ENCODE data around the gene MRNIP. TPM values are rescaled to one million over a fixed set of nuclear protein-coding genes. Genes with fewer than 3 reads are reported as not detected.
A peak's percentile ranks its signal among the peaks of the same experiment; 100 is the strongest.

The MRNIP gene
- total and polyA plus RNA-seq, 4 donors = 22.9 to 103 (median 35.4) TPM

- WGBS, 2 donors = 1% methylated on average over 33 to 35 of the region's 35 CpGs
- Histone ChIP-seq H3K4me3 (ENCODE audit: low read length in 2 of 2) (peak overlapping the region in 1 of 2 donors; percentile 50), H3K27me3 (ENCODE audit: control insufficient read depth in 1 of 2, insufficient read depth in 2 of 2, low read length in 1 of 2) (peaks cover 0 to 1% of the 10 kb centered on the region in 2 donors), H3K27ac (ENCODE audit: low read depth in 1 of 2, low read length in 2 of 2) (peak overlapping the region; percentile 45 to 74), H3K4me1 (ENCODE audit: control insufficient read depth in 1 of 2, insufficient read depth in 2 of 2, low read length in 2 of 2) (no peaks in the 10 kb centered on the region), H3K36me3 (ENCODE audit: control insufficient read depth in 1 of 2, insufficient read depth in 2 of 2, low read length in 1 of 2) (peaks cover 0 to 6% of the 10 kb centered on the region in 2 donors), H3K9me3 (ENCODE audit: control insufficient read depth, low read length) (no peaks in the 10 kb centered on the region)
- intact Hi-C loops (cut with DNase I) = no loop called here
- ATAC-seq (ENCODE audit: low FRiP score) = peak; percentile 87
- DNase-seq = peak; percentile 97 to 98
Observed at GRCh38 chr5:179818746-179819295, 39.8 kb downstream of the MRNIP start.

DNA sequence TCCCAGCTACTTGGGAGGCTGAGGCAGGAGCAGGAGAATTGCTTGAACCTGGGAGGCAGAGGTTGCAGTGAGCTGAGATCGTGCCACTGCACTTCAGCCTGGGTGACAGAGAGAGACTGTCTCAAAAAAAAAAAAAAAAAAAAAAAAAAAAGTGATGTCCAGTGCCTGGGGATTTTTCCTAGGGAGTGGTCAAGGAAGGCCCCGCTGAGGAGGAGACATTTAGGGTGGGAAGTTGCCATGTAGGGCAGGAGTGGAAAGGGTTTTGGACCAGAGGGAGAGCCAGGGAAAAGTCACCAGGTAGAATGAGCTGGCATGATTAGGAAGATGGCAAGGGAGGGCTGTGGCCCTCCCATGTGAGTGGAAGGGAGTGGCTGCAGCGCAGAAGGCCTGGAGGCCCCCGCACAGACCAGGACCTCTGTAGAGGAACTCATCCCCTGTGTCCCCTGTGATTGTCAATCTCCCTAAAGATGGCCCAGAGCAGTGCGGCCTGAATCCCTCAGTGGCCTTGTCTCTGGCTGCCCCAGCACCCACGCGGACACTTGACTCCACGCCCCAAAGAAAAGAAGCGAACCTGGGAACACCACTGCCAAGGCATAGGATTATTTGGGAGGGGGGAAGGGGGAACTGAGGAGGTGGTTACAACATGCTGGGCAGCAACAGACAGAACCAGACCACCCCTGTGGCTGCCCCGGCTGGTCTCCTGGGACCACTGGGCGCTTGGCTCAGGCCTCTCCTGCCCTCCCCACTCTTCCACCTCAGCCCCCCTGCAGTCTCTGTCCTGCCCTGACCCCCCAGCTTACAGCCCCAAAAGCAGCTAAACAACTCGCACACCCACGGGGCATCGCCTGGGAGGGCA is 40.5 kb downstream of the MRNIP start:
- intact Hi-C loops (cut with DNase I) = no loop called here
- Histone ChIP-seq H3K27me3 (ENCODE audit: control insufficient read depth in 1 of 2, insufficient read depth in 2 of 2, low read length in 1 of 2) (peaks cover 0 to 1% of the 10 kb centered on the region in 2 donors), H3K4me3 (ENCODE audit: low read length in 2 of 2) (peak overlapping the region in 1 of 2 donors; percentile 50), H3K36me3 (ENCODE audit: control insufficient read depth in 1 of 2, insufficient read depth in 2 of 2, low read length in 1 of 2) (peaks cover 0 to 3% of the 10 kb centered on the region in 2 donors), H3K4me1 (ENCODE audit: control insufficient read depth in 1 of 2, insufficient read depth in 2 of 2, low read length in 2 of 2) (no peaks in the 10 kb centered on the region), H3K9me3 (ENCODE audit: control insufficient read depth, low read length) (no peaks in the 10 kb centered on the region), H3K27ac (ENCODE audit: low read depth in 1 of 2, low read length in 2 of 2) (peak overlapping the region in 1 of 2 donors; percentile 74)
- ATAC-seq (ENCODE audit: low FRiP score) (no peak), DNase-seq (peak in 1 of 2 donors; percentile 52)
- WGBS, 2 donors = 66 to 68% methylated on average over 14 of the region's 14 CpGs

DNA sequence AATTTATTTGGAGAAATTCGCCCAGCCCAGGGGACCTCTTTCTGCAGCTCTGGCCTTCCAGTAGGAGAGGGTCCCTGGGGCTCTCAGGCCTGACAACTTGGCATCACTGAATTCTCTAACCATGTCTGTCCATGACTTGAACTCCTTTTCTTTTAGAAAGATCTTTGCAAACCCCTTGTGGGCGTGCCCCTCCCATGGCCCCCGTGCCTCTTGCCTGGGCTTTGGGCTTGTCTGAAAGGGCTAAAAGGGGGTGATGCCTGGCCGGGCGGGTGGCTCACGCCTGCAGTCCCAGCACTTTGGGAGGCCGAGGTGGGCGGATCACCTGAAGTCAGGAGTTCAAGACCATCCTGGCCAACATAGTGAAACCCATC is 41.2 kb downstream of the MRNIP start:
- Histone ChIP-seq H3K27me3 (ENCODE audit: control insufficient read depth in 1 of 2, insufficient read depth in 2 of 2, low read length in 1 of 2) (peaks cover 0 to 1% of the 10 kb centered on the region in 2 donors), H3K36me3 (ENCODE audit: control insufficient read depth in 1 of 2, insufficient read depth in 2 of 2, low read length in 1 of 2) (no peaks in the 10 kb centered on the region), H3K4me1 (ENCODE audit: control insufficient read depth in 1 of 2, insufficient read depth in 2 of 2, low read length in 2 of 2) (no peaks in the 10 kb centered on the region), H3K4me3 (ENCODE audit: low read length in 2 of 2) (no peak overlapping the region), H3K27ac (ENCODE audit: low read depth in 1 of 2, low read length in 2 of 2) (no peak overlapping the region), H3K9me3 (ENCODE audit: control insufficient read depth, low read length) (no peaks in the 10 kb centered on the region)
- peak in 1 of 2 donors; percentile 51 for DNase-seq
- intact Hi-C loops (cut with DNase I) = no loop called here
- no peak for ATAC-seq (ENCODE audit: low FRiP score)
- WGBS, 2 donors = 87 to 91% methylated on average over 8 of the region's 8 CpGs

GRCh38 chr5:179816796-179817469 is 41.7 kb downstream of the MRNIP start:
- WGBS, 2 donors = 0 to 1% methylated on average over 43 to 72 of the region's 72 CpGs
- DNase-seq (peak in 1 of 2 donors; percentile 63), ATAC-seq (ENCODE audit: low FRiP score) (no peak)
- H3K27me3 ChIP-seq (ENCODE audit: control insufficient read depth in 1 of 2, insufficient read depth in 2 of 2, low read length in 1 of 2) = peaks cover 0 to 1% of the 10 kb centered on the region in 2 donors
- peak overlapping the region in 1 of 2 donors; percentile 2 for H3K4me3 ChIP-seq (ENCODE audit: low read length in 2 of 2)
- intact Hi-C loops (cut with DNase I) = no loop called here
- H3K9me3 ChIP-seq (ENCODE audit: control insufficient read depth, low read length) = no peaks in the 10 kb centered on the region
- H3K27ac ChIP-seq (ENCODE audit: low read depth in 1 of 2, low read length in 2 of 2) = no peak overlapping the region
- H3K36me3 ChIP-seq (ENCODE audit: control insufficient read depth in 1 of 2, insufficient read depth in 2 of 2, low read length in 1 of 2) = no peaks in the 10 kb centered on the region
- H3K4me1 ChIP-seq (ENCODE audit: control insufficient read depth in 1 of 2, insufficient read depth in 2 of 2, low read length in 2 of 2) = no peaks in the 10 kb centered on the region

GRCh38 chr5:179816401-179816795 is 42.2 kb downstream of the MRNIP start:
- Histone ChIP-seq H3K27ac (ENCODE audit: low read depth in 1 of 2, low read length in 2 of 2) (no peak overlapping the region), H3K9me3 (ENCODE audit: control insufficient read depth, low read length) (no peaks in the 10 kb centered on the region), H3K4me3 (ENCODE audit: low read length in 2 of 2) (peak overlapping the region in 1 of 2 donors; percentile 2), H3K36me3 (ENCODE audit: control insufficient read depth in 1 of 2, insufficient read depth in 2 of 2, low read length in 1 of 2) (no peaks in the 10 kb centered on the region), H3K4me1 (ENCODE audit: control insufficient read depth in 1 of 2, insufficient read depth in 2 of 2, low read length in 2 of 2) (no peaks in the 10 kb centered on the region), H3K27me3 (ENCODE audit: control insufficient read depth in 1 of 2, insufficient read depth in 2 of 2, low read length in 1 of 2) (peaks cover 0 to 1% of the 10 kb centered on the region in 2 donors)
- intact Hi-C loops (cut with DNase I) = no loop called here
- WGBS, 2 donors = 48 to 49% methylated on average over 21 to 23 of the region's 23 CpGs
- ATAC-seq (ENCODE audit: low FRiP score) (no peak), DNase-seq (no peak)

DNA sequence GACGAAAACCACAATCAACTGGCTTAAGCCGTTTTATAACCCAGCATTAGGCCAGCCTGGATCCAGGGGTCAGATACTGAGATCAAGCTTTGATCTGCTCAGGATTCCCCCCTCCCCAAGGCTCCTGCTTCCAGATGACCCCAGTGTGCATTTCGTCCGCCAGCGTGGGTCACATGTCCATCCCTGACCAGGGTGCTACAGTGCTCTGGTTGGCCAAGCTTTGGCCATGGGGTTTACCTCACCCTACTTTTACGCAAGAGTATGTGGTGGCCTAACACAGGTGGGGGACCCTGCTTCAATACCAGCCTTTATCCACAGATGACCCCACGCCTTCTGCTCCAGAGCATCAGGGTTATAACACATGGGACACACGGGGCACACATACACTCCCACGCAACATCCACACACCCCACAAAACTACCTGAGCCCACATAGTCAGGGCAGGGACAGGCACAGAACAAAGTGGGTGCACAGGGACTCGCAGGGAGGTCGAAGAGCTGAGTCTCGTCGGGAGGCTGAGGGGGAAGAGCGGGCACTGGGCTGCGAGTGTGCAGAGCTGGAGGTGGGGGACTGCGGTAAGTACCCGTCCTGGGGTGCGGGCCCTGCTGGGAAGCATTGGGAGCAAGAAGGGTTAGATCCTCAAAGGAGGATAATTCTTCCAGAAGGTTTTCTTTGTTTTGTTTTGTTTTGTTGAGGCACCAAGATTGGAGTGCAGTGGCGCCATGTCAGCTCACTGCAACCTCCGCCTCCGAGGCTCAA is 42.9 kb downstream of the MRNIP start:
- H3K27me3 ChIP-seq (ENCODE audit: control insufficient read depth in 1 of 2, insufficient read depth in 2 of 2, low read length in 1 of 2) = no peaks in the 10 kb centered on the region
- H3K4me1 ChIP-seq (ENCODE audit: control insufficient read depth in 1 of 2, insufficient read depth in 2 of 2, low read length in 2 of 2) = no peaks in the 10 kb centered on the region
- DNase-seq = no peak
- intact Hi-C loops (cut with DNase I) = no loop called here
- no peaks in the 10 kb centered on the region for H3K36me3 ChIP-seq (ENCODE audit: control insufficient read depth in 1 of 2, insufficient read depth in 2 of 2, low read length in 1 of 2)
- no peak overlapping the region for H3K4me3 ChIP-seq (ENCODE audit: low read length in 2 of 2)
- ATAC-seq (ENCODE audit: low FRiP score) = no peak
- no peaks in the 10 kb centered on the region for H3K9me3 ChIP-seq (ENCODE audit: control insufficient read depth, low read length)
- WGBS, 2 donors = 97 to 99% methylated on average over 21 of the region's 21 CpGs
- no peak overlapping the region for H3K27ac ChIP-seq (ENCODE audit: low read depth in 1 of 2, low read length in 2 of 2)

DNA sequence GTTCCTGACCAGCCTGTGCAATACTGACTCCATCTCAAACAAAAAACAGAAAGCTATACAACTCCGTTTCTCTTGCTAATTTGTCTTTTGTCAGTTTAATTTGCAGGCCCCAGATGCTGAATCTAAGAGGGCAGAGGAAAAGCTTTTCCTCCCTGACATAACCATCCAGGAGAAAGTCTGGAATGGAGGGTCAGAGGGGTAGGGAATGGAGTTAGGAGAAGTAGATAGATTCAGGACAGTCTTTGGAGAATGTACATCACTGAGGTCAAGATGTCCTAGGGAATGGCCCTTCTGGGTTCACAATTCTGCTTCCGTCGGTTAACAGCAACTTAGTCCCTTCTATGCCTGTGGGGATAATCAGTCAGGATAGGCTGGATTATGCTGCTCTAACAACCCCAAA is 44.5 kb downstream of the MRNIP start:
- no peaks in the 10 kb centered on the region for H3K27me3 ChIP-seq (ENCODE audit: control insufficient read depth in 1 of 2, insufficient read depth in 2 of 2, low read length in 1 of 2)
- intact Hi-C loops (cut with DNase I) = no loop called here
- no peak overlapping the region for H3K27ac ChIP-seq (ENCODE audit: low read depth in 1 of 2, low read length in 2 of 2)
- DNase-seq (no peak), ATAC-seq (ENCODE audit: low FRiP score) (no peak)
- H3K4me3 ChIP-seq (ENCODE audit: low read length in 2 of 2) = no peak overlapping the region
- no peaks in the 10 kb centered on the region for H3K9me3 ChIP-seq (ENCODE audit: control insufficient read depth, low read length)
- WGBS, 2 donors = 83 to 85% methylated on average over 3 of the region's 3 CpGs
- H3K36me3 ChIP-seq (ENCODE audit: control insufficient read depth in 1 of 2, insufficient read depth in 2 of 2, low read length in 1 of 2) = no peaks in the 10 kb centered on the region
- no peaks in the 10 kb centered on the region for H3K4me1 ChIP-seq (ENCODE audit: control insufficient read depth in 1 of 2, insufficient read depth in 2 of 2, low read length in 2 of 2)

DNA sequence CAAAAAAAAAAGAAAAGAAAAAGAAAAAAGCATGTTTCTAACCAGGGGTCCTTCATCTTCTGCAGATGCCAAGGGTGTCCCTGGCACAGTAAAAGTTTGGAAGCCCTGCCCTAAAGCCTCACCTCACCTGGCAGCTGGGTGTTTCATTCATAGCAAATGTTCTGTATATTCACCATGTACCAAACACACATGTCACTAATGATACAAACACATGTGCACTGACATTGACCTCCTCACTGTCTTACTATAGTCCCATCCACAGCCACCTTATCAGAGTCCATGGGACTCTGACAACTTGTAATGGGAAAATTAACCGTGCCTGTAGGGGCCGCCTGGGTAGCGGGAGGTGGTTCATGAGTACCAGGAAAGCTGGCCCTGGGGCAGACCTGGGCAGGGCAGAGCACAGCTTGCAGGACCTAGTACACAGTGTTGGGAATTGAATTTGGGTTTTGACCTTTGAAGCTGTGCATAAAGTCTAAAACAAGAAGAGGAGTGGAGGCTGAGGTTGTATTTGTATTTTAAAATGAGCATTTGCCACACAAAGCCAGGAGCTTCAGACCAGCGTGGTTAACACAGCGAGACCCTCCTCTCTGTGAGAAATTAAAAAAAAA is 45.5 kb downstream of the MRNIP start:
- ATAC-seq (ENCODE audit: low FRiP score) = no peak
- Histone ChIP-seq H3K36me3 (ENCODE audit: control insufficient read depth in 1 of 2, insufficient read depth in 2 of 2, low read length in 1 of 2) (no peaks in the 10 kb centered on the region), H3K27me3 (ENCODE audit: control insufficient read depth in 1 of 2, insufficient read depth in 2 of 2, low read length in 1 of 2) (no peaks in the 10 kb centered on the region), H3K4me1 (ENCODE audit: control insufficient read depth in 1 of 2, insufficient read depth in 2 of 2, low read length in 2 of 2) (no peaks in the 10 kb centered on the region), H3K27ac (ENCODE audit: low read depth in 1 of 2, low read length in 2 of 2) (no peak overlapping the region), H3K9me3 (ENCODE audit: control insufficient read depth, low read length) (no peaks in the 10 kb centered on the region), H3K4me3 (ENCODE audit: low read length in 2 of 2) (no peak overlapping the region)
- WGBS, 2 donors = 94 to 95% methylated on average over 5 of the region's 5 CpGs
- intact Hi-C loops (cut with DNase I) = no loop called here
- DNase-seq = no peak
